ENCODE data around the gene OSBPL5. TPM values are rescaled to one million over a fixed set of nuclear protein-coding genes. Genes with fewer than 3 reads are reported as not detected.

The OSBPL5 gene
- total and polyA plus RNA-seq, 8 donors: 8.6 to 127 (median 25.2) TPM

- TF ChIP-seq EP300 (IDR thresholded peaks at IDR 0.05) (no peak), POLR2AphosphoS5 (IDR thresholded peaks at IDR 0.05) (no peak), CTCF (IDR thresholded peaks at IDR 0.05) (no peak), POLR2A (IDR thresholded peaks at IDR 0.05) (no peak)
- Histone ChIP-seq H3K9me3 (no peaks in the 10 kb centered on the region), H3K4me1 (no peaks in the 10 kb centered on the region), H3K36me3 (peaks cover under 1 to 30% (median 20%) of the 10 kb centered on the region in 4 donors), H3K27ac (no peak overlapping the region), H3K27me3 (no peaks in the 10 kb centered on the region), H3K4me3 (no peak overlapping the region)
- intact Hi-C loops (cut with DNase I; ENCODE audit: low total_unique reads): no loop called here
- WGBS, 5 donors: 56 to 70% (median 65%) methylated on average over 5 of the region's 5 CpGs
- no peak for DNase-seq
Observed at GRCh38 chr11:3085052-3085451, 80.1 kb downstream of the OSBPL5 start.

- no peak overlapping the region for H3K27ac ChIP-seq
- intact Hi-C loops (cut with DNase I; ENCODE audit: low total_unique reads): no loop called here
- 71 to 88% (median 82%) methylated on average over 8 of the region's 8 CpGs for WGBS, 5 donors
- H3K4me1 ChIP-seq: no peaks in the 10 kb centered on the region
- H3K9me3 ChIP-seq: no peaks in the 10 kb centered on the region
- no peak overlapping the region for H3K4me3 ChIP-seq
- no peaks in the 10 kb centered on the region for H3K27me3 ChIP-seq
- H3K36me3 ChIP-seq: peaks cover 0 to 13% (median 2%) of the 10 kb centered on the region in 4 donors
- TF ChIP-seq CTCF (IDR thresholded peaks at IDR 0.05): no peak
- no peak for TF ChIP-seq POLR2A (IDR thresholded peaks at IDR 0.05)
- no peak for TF ChIP-seq EP300 (IDR thresholded peaks at IDR 0.05)
- TF ChIP-seq POLR2AphosphoS5 (IDR thresholded peaks at IDR 0.05): no peak
- no peak for DNase-seq
Observed at GRCh38 chr11:3083321-3083720, 81.8 kb downstream of the OSBPL5 start.

GRCh38 chr11:3081386-3081751, 83.7 kb downstream of the OSBPL5 start:
- no peak for DNase-seq
- H3K9me3 ChIP-seq: no peaks in the 10 kb centered on the region
- TF ChIP-seq POLR2AphosphoS5 (IDR thresholded peaks at IDR 0.05) (no peak), CTCF (IDR thresholded peaks at IDR 0.05) (no peak), POLR2A (IDR thresholded peaks at IDR 0.05) (no peak), EP300 (IDR thresholded peaks at IDR 0.05) (no peak)
- 83 to 89% (median 86%) methylated on average over 6 of the region's 6 CpGs for WGBS, 5 donors
- no peaks in the 10 kb centered on the region for H3K36me3 ChIP-seq
- no peak overlapping the region for H3K4me3 ChIP-seq
- H3K4me1 ChIP-seq: no peaks in the 10 kb centered on the region
- intact Hi-C loops (cut with DNase I; ENCODE audit: low total_unique reads): no loop called here
- H3K27ac ChIP-seq: no peak overlapping the region
- H3K27me3 ChIP-seq: no peaks in the 10 kb centered on the region

GRCh38 chr11:3080733-3081385, 84.3 kb downstream of the OSBPL5 start:
- no peak for TF ChIP-seq POLR2AphosphoS5 (IDR thresholded peaks at IDR 0.05)
- no peak for TF ChIP-seq EP300 (IDR thresholded peaks at IDR 0.05)
- TF ChIP-seq CTCF (IDR thresholded peaks at IDR 0.05): no peak
- TF ChIP-seq POLR2A (IDR thresholded peaks at IDR 0.05): no peak
- Histone ChIP-seq H3K4me3 (no peak overlapping the region), H3K27me3 (no peaks in the 10 kb centered on the region), H3K36me3 (no peaks in the 10 kb centered on the region), H3K4me1 (no peaks in the 10 kb centered on the region), H3K27ac (no peak overlapping the region), H3K9me3 (no peaks in the 10 kb centered on the region)
- 74 to 83% (median 75%) methylated on average over 13 of the region's 13 CpGs for WGBS, 5 donors
- intact Hi-C loops (cut with DNase I; ENCODE audit: low total_unique reads): no loop called here
- no peak for DNase-seq

Measured in stomach (tissue), 9 donors.